ENCODE data around the gene CCDC167. TPM values are rescaled to one million over a fixed set of nuclear protein-coding genes. Genes with fewer than 3 reads are reported as not detected.

CCDC167 gene
- total and polyA plus RNA-seq, 2 of the 8 experiments (the other 6 are each of a cell fraction or from before 2014, with no cell fraction given) = 11.0 to 26.5 TPM

GRCh38 chr6:37531437-37532036, 31.8 kb upstream of the CCDC167 start:
- Histone ChIP-seq H3K23me2 (ENCODE audit: low read depth, low read length) (peaks cover 12% of the 10 kb centered on the region; the same call in 1 of the 2 replicates), H2BK15ac (ENCODE audit: low read length) (0 out of 2 replicates have a peak overlapping the region, but pooled peaks have one; percentile 37), H3K4me3 (ENCODE audit: extremely low read depth in 1 of 4, insufficient read depth in 2 of 4, low read depth in 3 of 4, low read length in 4 of 4) (no peak overlapping the region), H3K27me3 (replicated peaks in 1 of 4; ENCODE audit: control insufficient read depth in 3 of 4, extremely low read depth in 1 of 4, insufficient read depth in 3 of 4, low read length in 3 of 4) (peaks cover 12 to 44% (median 27%) of the 10 kb centered on the region in 4 experiments), H2AK5ac (ENCODE audit: low read depth, low read length) (no peak overlapping the region), H2BK12ac (ENCODE audit: low read depth, low read length) (no peak overlapping the region), H3K9ac (replicated peaks in 1 of 4; ENCODE audit: extremely low read depth in 1 of 4, low read depth in 3 of 4, low read length in 3 of 4) (no peak overlapping the region), H3K4me2 (ENCODE audit: insufficient read depth in 1 of 2, low read depth in 2 of 2, low read length in 2 of 2) (no peak overlapping the region), H4K8ac (ENCODE audit: extremely low read depth, insufficient read depth, low read length) (no peak overlapping the region), H3K9me3 (ENCODE audit: insufficient read depth in 2 of 2, low read depth in 1 of 2, low read length in 1 of 2) (no peaks in the 10 kb centered on the region), H3K27ac (ENCODE audit: low read depth, low read length) (no peak overlapping the region), H2BK5ac (ENCODE audit: low read depth, low read length) (no peak overlapping the region), H2BK20ac (ENCODE audit: low read length) (no peak overlapping the region), H2AFZ (ENCODE audit: low read length) (no peak overlapping the region), H3K79me1 (ENCODE audit: low read depth, low read length) (no peaks in the 10 kb centered on the region), H4K91ac (replicated peaks; ENCODE audit: insufficient read length, low read length) (no peak overlapping the region), H3K79me2 (ENCODE audit: control insufficient read depth in 1 of 2, insufficient read depth in 2 of 2, low read length in 2 of 2) (no peaks in the 10 kb centered on the region), H3K56ac (replicated peaks; ENCODE audit: insufficient read length, low read depth, low read length) (no peak overlapping the region), H4K5ac (ENCODE audit: insufficient read length, low read depth, low read length) (no peak overlapping the region), H3K18ac (ENCODE audit: extremely low read depth, low read length) (no peak overlapping the region), H4K20me1 (replicated peaks in 1 of 2; ENCODE audit: control insufficient read depth in 1 of 2, insufficient read depth in 2 of 2, low read length in 2 of 2) (no peaks in the 10 kb centered on the region), H3K4me1 (replicated peaks in 1 of 4; ENCODE audit: control insufficient read depth in 3 of 4, insufficient read depth in 4 of 4, low read length in 3 of 4) (peaks cover 0 to 13% (median 2%) of the 10 kb centered on the region in 4 experiments; a peak in 5 of 7 replicates), H3K23ac (ENCODE audit: insufficient read length) (no peak overlapping the region), H3K36me3 (ENCODE audit: control insufficient read depth in 2 of 4, insufficient read depth in 4 of 4, low read length in 3 of 4) (no peaks in the 10 kb centered on the region), H3K4ac (replicated peaks; ENCODE audit: insufficient read length, low read depth, low read length) (no peak overlapping the region), H2BK120ac (replicated peaks; ENCODE audit: low read depth, low read length) (no peak overlapping the region), H3K14ac (ENCODE audit: insufficient read length) (no peak overlapping the region)
- WGBS, 2 experiments (ENCODE audit: extremely low coverage in 1 of 2, insufficient coverage in 1 of 2, insufficient read length in 1 of 2, insufficient replicate concordance in 2 of 2, low coverage in 1 of 2, low lambda C conversion rate in 2 of 2, missing lambda C conversion rate in 1 of 2) = 82% methylated on average over 4 of the region's 5 CpGs; no CpG with 5 or more reads in 1 of the 2 experiments
- DNase-seq (ENCODE audit: low read depth in 1 of 2, low spot score in 2 of 2) (no peak), FAIRE-seq (no peak)
- CTCF ChIA-PET (ENCODE audit: partially characterized antibody) = interaction anchor here (0.6 to 13.8 kb wide), 9 partner anchors 13 to 886 kb away, joined by 3 to 308 read pairs (median 4); no protein-coding TSS in a partner anchor
- POLR2A ChIA-PET (ENCODE audit: partially characterized antibody) = no interaction called here
- TF ChIP-seq JUN (IDR thresholded peaks at IDR 0.05; ENCODE audit: low read depth, low read length) (no peak), TAF1 (IDR thresholded peaks at IDR 0.05; ENCODE audit: low read depth, low read length) (no peak), CBX5 (IDR thresholded peaks at IDR 0.05; ENCODE audit: low read depth, low read length) (no peak), SRF (IDR thresholded peaks at IDR 0.05; ENCODE audit: low read depth, low read length) (no peak), RXRA (IDR thresholded peaks at IDR 0.05; ENCODE audit: insufficient read depth, low read depth, low read length) (no peak), KDM1A (IDR thresholded peaks at IDR 0.05; ENCODE audit: borderline replicate concordance, low read length) (no peak), BCL11A (IDR thresholded peaks at IDR 0.05; ENCODE audit: low read depth in 2 of 2, low read length in 2 of 2) (no peak), CREB1 (IDR thresholded peaks at IDR 0.05) (no peak), TCF12 (IDR thresholded peaks at IDR 0.05; ENCODE audit: low read depth, low read length) (no peak)
